Measurements from ENCODE around the gene TMEM242.
"Not testable (repeated sequence)": the region's sequence is repeated elsewhere in the genome, so short reads cannot be mapped to it uniquely, and the experiment has no call there.

Gene TMEM242

GRCh38 chr6:157323255-157323965, at the start of gene TMEM242:
Gene TMEM242 (minus strand): TSS chr6:157323519. CDS start chr6:157323499, 20 bp downstream.
- in situ Hi-C loops (cut with MboI; ENCODE audit: low sequenced_read_pairs), result no loop called here

GRCh38 chr6:157372501-157373280, 49.4 kb upstream of the TMEM242 start:
- in situ Hi-C loops (cut with MboI; ENCODE audit: low sequenced_read_pairs), result no loop called here

GRCh38 chr6:157370755-157371154, 47.4 kb upstream of the TMEM242 start:
- in situ Hi-C loops (cut with MboI; ENCODE audit: low sequenced_read_pairs), result no loop called here

- in situ Hi-C loops (cut with MboI; ENCODE audit: low sequenced_read_pairs), result no loop called here
These were observed 45.2 kb upstream of the TMEM242 start for GRCh38 chr6:157368359-157369049.

- in situ Hi-C loops (cut with MboI; ENCODE audit: low sequenced_read_pairs), result no loop called here
These were observed 43.3 kb upstream of the TMEM242 start for GRCh38 chr6:157366648-157367047.

GRCh38 chr6:157364705-157365104, 41.4 kb upstream of the TMEM242 start:
- in situ Hi-C loops (cut with MboI; ENCODE audit: low sequenced_read_pairs), result no loop called here

- in situ Hi-C loops (cut with MboI; ENCODE audit: low sequenced_read_pairs), result no loop called here
These were observed 38.6 kb upstream of the TMEM242 start for GRCh38 chr6:157361886-157362285.

- in situ Hi-C loops (cut with MboI; ENCODE audit: low sequenced_read_pairs), result no loop called here
These were observed 35.0 kb upstream of the TMEM242 start for GRCh38 chr6:157358287-157358686.

GRCh38 chr6:157346373-157346772, 23.1 kb upstream of the TMEM242 start:
- in situ Hi-C loops (cut with MboI; ENCODE audit: low sequenced_read_pairs), result no loop called here

GRCh38 chr6:157343732-157344131, 20.4 kb upstream of the TMEM242 start:
- in situ Hi-C loops (cut with MboI; ENCODE audit: low sequenced_read_pairs), result no loop called here

- in situ Hi-C loops (cut with MboI; ENCODE audit: low sequenced_read_pairs), result no loop called here
These were observed 16.1 kb upstream of the TMEM242 start for GRCh38 chr6:157339432-157339831.

GRCh38 chr6:157337751-157338150, 14.4 kb upstream of the TMEM242 start:
- in situ Hi-C loops (cut with MboI; ENCODE audit: low sequenced_read_pairs), result no loop called here

GRCh38 chr6:157337276-157337675, 14.0 kb upstream of the TMEM242 start:
- in situ Hi-C loops (cut with MboI; ENCODE audit: low sequenced_read_pairs), result not testable (repeated sequence)

- in situ Hi-C loops (cut with MboI; ENCODE audit: low sequenced_read_pairs), result no loop called here
These were observed 12.5 kb upstream of the TMEM242 start for GRCh38 chr6:157335829-157336228.

GRCh38 chr6:157333956-157334355, 10.6 kb upstream of the TMEM242 start:
- in situ Hi-C loops (cut with MboI; ENCODE audit: low sequenced_read_pairs), result no loop called here

GRCh38 chr6:157333537-157333936, 10.2 kb upstream of the TMEM242 start:
- in situ Hi-C loops (cut with MboI; ENCODE audit: low sequenced_read_pairs), result no loop called here

- in situ Hi-C loops (cut with MboI; ENCODE audit: low sequenced_read_pairs), result no loop called here
These were observed 9.5 kb upstream of the TMEM242 start for GRCh38 chr6:157332813-157333212.

- in situ Hi-C loops (cut with MboI; ENCODE audit: low sequenced_read_pairs), result no loop called here
These were observed 7.5 kb upstream of the TMEM242 start for GRCh38 chr6:157330831-157331230.

GRCh38 chr6:157329829-157330228, 6.5 kb upstream of the TMEM242 start:
- in situ Hi-C loops (cut with MboI; ENCODE audit: low sequenced_read_pairs), result no loop called here

GRCh38 chr6:157328108-157328692, 4.9 kb upstream of the TMEM242 start:
- in situ Hi-C loops (cut with MboI; ENCODE audit: low sequenced_read_pairs), result no loop called here

- in situ Hi-C loops (cut with MboI; ENCODE audit: low sequenced_read_pairs), result no loop called here
These were observed 3.7 kb upstream of the TMEM242 start for GRCh38 chr6:157326979-157327378.
